ENCODE data around the gene MT1B. TPM values are rescaled to one million over a fixed set of nuclear protein-coding genes. Genes with fewer than 3 reads are reported as not detected.
"Not testable (repeated sequence)": the region's sequence is repeated elsewhere in the genome, so short reads cannot be mapped to it uniquely, and the experiment has no call there.

The MT1B gene
- total RNA-seq, 2 experiments from 2014 or later = not detected

- H3K36me3 Mint-ChIP-seq (ENCODE audit: low read depth) = peaks cover 4% of the 10 kb centered on the region
- POLR2A ChIA-PET = interaction anchor here (0.6 to 2.0 kb wide), 7 partner anchors 12 to 661 kb away, joined by 3 to 11 read pairs (median 4); partner anchors contain the start of genes MT1E, MT1H, MT1X and MT2A
- CTCF ChIA-PET = no interaction called here
Observed at GRCh38 chr16:56657555-56658326, 6.1 kb downstream of the MT1B start, which contains the start of gene MT1F. Gene MT1F (plus strand): TSS chr16:56657959. CDS start chr16:56658059, 100 bp downstream.

GRCh38 chr16:56658327-56658875 is 6.7 kb downstream of the MT1B start:
- DNase-seq = no peak
- CTCF ChIA-PET = no interaction called here

More at GRCh38 chr16:56657555-56658326, 6.1 kb downstream of the MT1B start, which contains the start of gene MT1F:
- peak; percentile 81 for DNase-seq
- Mint-ChIP-seq H3K4me3 (peak within 1 kb of the TSS; percentile 97), H3K4me1 (ENCODE audit: low read depth) (peaks cover 28% of the 10 kb centered on the region), H3K27me3 (ENCODE audit: low read depth) (peaks cover 15% of the 10 kb centered on the region), H3K27ac (peak within 1 kb of the TSS; percentile 88), H3K9me3 (ENCODE audit: insufficient read depth) (no peaks in the 10 kb centered on the region)
- peak; percentile 88 for ATAC-seq

GRCh38 chr16:56662357-56663354 is 11.0 kb downstream of the MT1B start:
- Mint-ChIP-seq H3K27ac (peak overlapping the region; percentile 76), H3K27me3 (ENCODE audit: low read depth) (peaks cover 32% of the 10 kb centered on the region), H3K4me1 (ENCODE audit: low read depth) (peaks cover 51% of the 10 kb centered on the region), H3K9me3 (ENCODE audit: insufficient read depth) (no peaks in the 10 kb centered on the region), H3K36me3 (ENCODE audit: low read depth) (peaks cover 4% of the 10 kb centered on the region), H3K4me3 (peak overlapping the region; percentile 74)
- peak; percentile 57 for DNase-seq
- CTCF ChIA-PET = interaction anchor here (0.9 to 3.0 kb wide), 6 partner anchors 11 to 86 kb away, joined by 3 to 10 read pairs (median 5); no protein-coding TSS in a partner anchor
- ATAC-seq = peak; percentile 42
- POLR2A ChIA-PET = interaction anchor here (0.9 to 1.0 kb wide), 4 partner anchors 10 to 269 kb away, joined by 3 read pairs; partner anchors contain the start of gene HERPUD1

More at GRCh38 chr16:56658327-56658875, 6.7 kb downstream of the MT1B start:
- Mint-ChIP-seq H3K4me1 (ENCODE audit: low read depth) (peaks cover 32% of the 10 kb centered on the region), H3K36me3 (ENCODE audit: low read depth) (peaks cover 4% of the 10 kb centered on the region), H3K4me3 (peak overlapping the region; percentile 97), H3K9me3 (ENCODE audit: insufficient read depth) (no peaks in the 10 kb centered on the region), H3K27me3 (ENCODE audit: low read depth) (peaks cover 12% of the 10 kb centered on the region), H3K27ac (peak overlapping the region; percentile 85)
- POLR2A ChIA-PET = interaction anchor here (0.6 to 2.0 kb wide), 5 partner anchors 15 to 661 kb away, joined by 3 to 11 read pairs (median 4); partner anchors contain the start of genes MT1E and MT2A
- ATAC-seq = no peak

- Mint-ChIP-seq H3K9me3 (ENCODE audit: insufficient read depth) (no peaks in the 10 kb centered on the region), H3K4me3 (no peak overlapping the region), H3K36me3 (ENCODE audit: low read depth) (peaks cover 4% of the 10 kb centered on the region), H3K27me3 (ENCODE audit: low read depth) (peaks cover 49% of the 10 kb centered on the region), H3K4me1 (ENCODE audit: low read depth) (peaks cover 56% of the 10 kb centered on the region), H3K27ac (no peak overlapping the region)
- ATAC-seq (no peak), DNase-seq (no peak)
- ChIA-PET CTCF (interaction anchor here (1.3 to 1.5 kb wide), 2 partner anchors 11 to 21 kb away, joined by 3 to 4 read pairs; no protein-coding TSS in a partner anchor), POLR2A (no interaction called here)
Observed at GRCh38 chr16:56664506-56664905, 12.8 kb downstream of the MT1B start.

- H3K9me3 Mint-ChIP-seq (ENCODE audit: insufficient read depth); H3K36me3 Mint-ChIP-seq (ENCODE audit: low read depth); H3K4me3 Mint-ChIP-seq; ATAC-seq; DNase-seq; POLR2A ChIA-PET; H3K27ac Mint-ChIP-seq: not testable (repeated sequence)
- H3K27me3 Mint-ChIP-seq (ENCODE audit: low read depth) = peaks cover 60% of the 10 kb centered on the region
- CTCF ChIA-PET = interaction anchor here (1.5 kb wide), 1 partner anchor 22 kb away, joined by 4 read pairs; no protein-coding TSS in a partner anchor
- H3K4me1 Mint-ChIP-seq (ENCODE audit: low read depth) = peaks cover 60% of the 10 kb centered on the region
Observed at GRCh38 chr16:56665286-56666261, 13.9 kb downstream of the MT1B start.

GRCh38 chr16:56667581-56668571 is 16.2 kb downstream of the MT1B start, which contains the start of gene MT1G:
Gene MT1G (minus strand): TSS chr16:56668065. CDS start chr16:56667993, 72 bp downstream.
- no peaks in the 10 kb centered on the region for H3K36me3 Mint-ChIP-seq (ENCODE audit: low read depth)
- DNase-seq (peak; percentile 65), ATAC-seq (peak; percentile 88)
- peaks cover 78% of the 10 kb centered on the region for H3K27me3 Mint-ChIP-seq (ENCODE audit: low read depth)
- POLR2A ChIA-PET = interaction anchor here (0.7 to 1.4 kb wide), 5 partner anchors 8 to 58 kb away, joined by 3 to 6 read pairs (median 4); partner anchors contain the start of genes MT1E and MT1X
- peak within 1 kb of the TSS; percentile 26 for H3K27ac Mint-ChIP-seq
- peaks cover 48% of the 10 kb centered on the region for H3K4me1 Mint-ChIP-seq (ENCODE audit: low read depth)
- CTCF ChIA-PET = interaction anchor here (0.7 to 6.9 kb wide), 3 partner anchors 34 to 60 kb away, joined by 3 to 59 read pairs (median 3); partner anchors contain the start of gene MT2A
- peak within 1 kb of the TSS; percentile 67 for H3K4me3 Mint-ChIP-seq
- H3K9me3 Mint-ChIP-seq (ENCODE audit: insufficient read depth) = no peaks in the 10 kb centered on the region

GRCh38 chr16:56669005-56669839 is 17.5 kb downstream of the MT1B start, which contains the start of gene MT1H:
Gene MT1H (plus strand): TSS chr16:56669814. CDS start chr16:56669885, 71 bp downstream.
- Mint-ChIP-seq H3K36me3 (ENCODE audit: low read depth) (no peaks in the 10 kb centered on the region), H3K27me3 (ENCODE audit: low read depth) (peaks cover 79% of the 10 kb centered on the region), H3K9me3 (ENCODE audit: insufficient read depth) (no peaks in the 10 kb centered on the region), H3K4me3 (peak within 1 kb of the TSS; percentile 19), H3K27ac (no peak within 1 kb of the TSS), H3K4me1 (ENCODE audit: low read depth) (peaks cover 50% of the 10 kb centered on the region)
- POLR2A ChIA-PET = interaction anchor here (0.8 to 1.3 kb wide), 3 partner anchors 12 to 44 kb away, joined by 3 to 4 read pairs (median 3); partner anchors contain the start of genes MT1E, MT1F and MT1X
- CTCF ChIA-PET = interaction anchor here (6.9 kb wide), 1 partner anchor 33 kb away, joined by 59 read pairs; no protein-coding TSS in a partner anchor
- peak; percentile 41 for ATAC-seq
- peak; percentile 37 for DNase-seq

- Mint-ChIP-seq H3K27me3 (ENCODE audit: low read depth) (peaks cover 75% of the 10 kb centered on the region), H3K4me3 (peak overlapping the region; percentile 19), H3K36me3 (ENCODE audit: low read depth) (no peaks in the 10 kb centered on the region), H3K4me1 (ENCODE audit: low read depth) (peaks cover 55% of the 10 kb centered on the region), H3K9me3 (ENCODE audit: insufficient read depth) (no peaks in the 10 kb centered on the region), H3K27ac (no peak overlapping the region)
- POLR2A ChIA-PET = interaction anchor here (0.8 to 1.3 kb wide), 4 partner anchors 8 to 320 kb away, joined by 3 to 4 read pairs (median 3); partner anchors contain the start of genes MT1F and MT1X
- ATAC-seq (no peak), DNase-seq (no peak)
- CTCF ChIA-PET = interaction anchor here (6.9 kb wide), 1 partner anchor 32 kb away, joined by 59 read pairs; no protein-coding TSS in a partner anchor
Observed at GRCh38 chr16:56669840-56670619, 18.3 kb downstream of the MT1B start.

Data from activated CD8-positive, alpha-beta T cell treated with anti-CD3 and anti-CD28 coated beads, Interleukin-2, amount 10 ng/mL, durations not matched to agents 7 days and 5 days (primary cell).